Measurements from ENCODE around the gene MLLT6. TPM values are rescaled to one million over a fixed set of nuclear protein-coding genes. Genes with fewer than 3 reads are reported as not detected.

The MLLT6 gene
- total and polyA plus RNA-seq, 2 of the 13 experiments (the other 11 are each of a cell fraction or from before 2014, with no cell fraction given) = 50.7 to 69.5 TPM

DNA sequence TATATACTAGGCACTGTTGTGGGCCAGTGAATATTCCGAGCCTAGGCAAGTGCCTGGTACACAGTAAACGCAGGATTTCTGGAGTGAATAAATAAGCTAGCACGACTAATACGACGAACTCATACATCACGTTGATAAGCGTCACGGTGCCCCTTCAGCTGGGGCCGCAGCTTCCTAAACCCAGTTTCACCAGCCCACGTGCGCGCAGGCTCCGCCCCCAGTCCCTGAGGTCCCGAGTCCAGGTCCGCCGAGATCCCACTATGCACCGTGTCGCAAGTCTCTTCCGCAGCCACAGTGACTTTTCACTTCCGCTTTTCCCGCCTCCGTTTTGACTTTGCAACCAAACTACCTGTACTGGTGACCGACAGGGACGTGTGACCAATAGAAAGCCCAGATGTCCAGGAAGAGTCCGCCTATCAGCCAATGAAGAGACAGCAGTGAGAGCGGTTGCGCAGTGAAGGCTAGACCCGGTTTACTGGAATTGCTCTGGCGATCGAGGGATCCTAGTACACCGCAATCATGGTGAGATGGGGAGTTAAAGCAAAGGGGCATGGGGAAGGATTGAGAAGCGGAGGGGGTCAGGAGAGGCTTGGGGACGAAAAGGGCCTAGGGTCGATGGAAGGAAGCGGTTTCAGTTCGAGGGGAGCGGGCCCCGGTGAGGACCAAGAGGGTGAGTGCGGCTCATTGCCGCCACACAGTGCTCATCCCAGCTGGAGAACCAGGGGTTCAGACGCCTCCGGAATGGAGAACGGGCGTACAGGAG lies 47.4 kb downstream of the MLLT6 start, which contains the start of gene PSMB3 (continued):
- TF ChIP-seq, protein P1, sequence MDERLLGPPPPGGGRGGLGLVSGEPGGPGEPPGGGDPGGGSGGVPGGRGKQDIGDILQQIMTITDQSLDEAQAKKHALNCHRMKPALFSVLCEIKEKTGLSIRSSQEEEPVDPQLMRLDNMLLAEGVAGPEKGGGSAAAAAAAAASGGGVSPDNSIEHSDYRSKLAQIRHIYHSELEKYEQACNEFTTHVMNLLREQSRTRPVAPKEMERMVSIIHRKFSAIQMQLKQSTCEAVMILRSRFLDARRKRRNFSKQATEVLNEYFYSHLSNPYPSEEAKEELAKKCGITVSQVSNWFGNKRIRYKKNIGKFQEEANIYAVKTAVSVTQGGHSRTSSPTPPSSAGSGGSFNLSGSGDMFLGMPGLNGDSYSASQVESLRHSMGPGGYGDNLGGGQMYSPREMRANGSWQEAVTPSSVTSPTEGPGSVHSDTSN (CRISPR knock-in tag; IDR thresholded peaks at IDR 0.05) = peak; percentile 99
- TF ChIP-seq, protein P2, sequence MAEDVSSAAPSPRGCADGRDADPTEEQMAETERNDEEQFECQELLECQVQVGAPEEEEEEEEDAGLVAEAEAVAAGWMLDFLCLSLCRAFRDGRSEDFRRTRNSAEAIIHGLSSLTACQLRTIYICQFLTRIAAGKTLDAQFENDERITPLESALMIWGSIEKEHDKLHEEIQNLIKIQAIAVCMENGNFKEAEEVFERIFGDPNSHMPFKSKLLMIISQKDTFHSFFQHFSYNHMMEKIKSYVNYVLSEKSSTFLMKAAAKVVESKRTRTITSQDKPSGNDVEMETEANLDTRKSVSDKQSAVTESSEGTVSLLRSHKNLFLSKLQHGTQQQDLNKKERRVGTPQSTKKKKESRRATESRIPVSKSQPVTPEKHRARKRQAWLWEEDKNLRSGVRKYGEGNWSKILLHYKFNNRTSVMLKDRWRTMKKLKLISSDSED (CRISPR knock-in tag; IDR thresholded peaks at IDR 0.05) = no peak
- TF ChIP-seq ESRRA (CRISPR knock-in tag; IDR thresholded peaks at IDR 0.05; ENCODE audit: low read depth) (peak; percentile 34; the same call in 1 of the 2 replicates), ZNF790 (CRISPR knock-in tag; IDR thresholded peaks at IDR 0.05; ENCODE audit: borderline replicate concordance) (no peak), ZNF660 (CRISPR knock-in tag; IDR thresholded peaks at IDR 0.05; ENCODE audit: borderline replicate concordance, low read depth) (no peak), ELF4 (CRISPR knock-in tag; IDR thresholded peaks at IDR 0.05; ENCODE audit: borderline replicate concordance) (peak; percentile 99), ZNF598 (CRISPR knock-in tag; IDR thresholded peaks at IDR 0.05; ENCODE audit: borderline replicate concordance) (peak; percentile 96), EHMT2 (IDR thresholded peaks at IDR 0.05; ENCODE audit: borderline replicate concordance, low read depth, low read length) (no peak), NFE2L1 (CRISPR knock-in tag; IDR thresholded peaks at IDR 0.05; ENCODE audit: borderline replicate concordance) (no peak; the same call in 1 of the 2 replicates), NR2F6 (IDR thresholded peaks at IDR 0.05) (0 out of 2 replicates have a peak, but pooled peaks have one; percentile 20), NR2F6 (CRISPR knock-in tag; IDR thresholded peaks at IDR 0.05) (peak; percentile 56; the same call in 1 of the 2 replicates), AGO1 (IDR thresholded peaks at IDR 0.05; ENCODE audit: low read depth, low read length, poor library complexity, severe bottlenecking) (no peak), ZNF30 (CRISPR knock-in tag; IDR thresholded peaks at IDR 0.05) (no peak), KDM6A (CRISPR knock-in tag; IDR thresholded peaks at IDR 0.05; ENCODE audit: low read depth) (0 out of 2 replicates have a peak, but pooled peaks have one; percentile 31)
- TF ChIP-seq, protein P3, sequence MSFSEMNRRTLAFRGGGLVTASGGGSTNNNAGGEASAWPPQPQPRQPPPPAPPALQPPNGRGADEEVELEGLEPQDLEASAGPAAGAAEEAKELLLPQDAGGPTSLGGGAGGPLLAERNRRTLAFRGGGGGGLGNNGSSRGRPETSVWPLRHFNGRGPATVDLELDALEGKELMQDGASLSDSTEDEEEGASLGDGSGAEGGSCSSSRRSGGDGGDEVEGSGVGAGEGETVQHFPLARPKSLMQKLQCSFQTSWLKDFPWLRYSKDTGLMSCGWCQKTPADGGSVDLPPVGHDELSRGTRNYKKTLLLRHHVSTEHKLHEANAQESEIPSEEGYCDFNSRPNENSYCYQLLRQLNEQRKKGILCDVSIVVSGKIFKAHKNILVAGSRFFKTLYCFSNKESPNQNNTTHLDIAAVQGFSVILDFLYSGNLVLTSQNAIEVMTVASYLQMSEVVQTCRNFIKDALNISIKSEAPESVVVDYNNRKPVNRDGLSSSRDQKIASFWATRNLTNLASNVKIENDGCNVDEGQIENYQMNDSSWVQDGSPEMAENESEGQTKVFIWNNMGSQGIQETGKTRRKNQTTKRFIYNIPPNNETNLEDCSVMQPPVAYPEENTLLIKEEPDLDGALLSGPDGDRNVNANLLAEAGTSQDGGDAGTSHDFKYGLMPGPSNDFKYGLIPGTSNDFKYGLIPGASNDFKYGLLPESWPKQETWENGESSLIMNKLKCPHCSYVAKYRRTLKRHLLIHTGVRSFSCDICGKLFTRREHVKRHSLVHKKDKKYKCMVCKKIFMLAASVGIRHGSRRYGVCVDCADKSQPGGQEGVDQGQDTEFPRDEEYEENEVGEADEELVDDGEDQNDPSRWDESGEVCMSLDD (CRISPR knock-in tag; IDR thresholded peaks at IDR 0.05; ENCODE audit: borderline replicate concordance) = peak; percentile 65; the same call in 1 of the 2 replicates
- TF ChIP-seq, protein P4, sequence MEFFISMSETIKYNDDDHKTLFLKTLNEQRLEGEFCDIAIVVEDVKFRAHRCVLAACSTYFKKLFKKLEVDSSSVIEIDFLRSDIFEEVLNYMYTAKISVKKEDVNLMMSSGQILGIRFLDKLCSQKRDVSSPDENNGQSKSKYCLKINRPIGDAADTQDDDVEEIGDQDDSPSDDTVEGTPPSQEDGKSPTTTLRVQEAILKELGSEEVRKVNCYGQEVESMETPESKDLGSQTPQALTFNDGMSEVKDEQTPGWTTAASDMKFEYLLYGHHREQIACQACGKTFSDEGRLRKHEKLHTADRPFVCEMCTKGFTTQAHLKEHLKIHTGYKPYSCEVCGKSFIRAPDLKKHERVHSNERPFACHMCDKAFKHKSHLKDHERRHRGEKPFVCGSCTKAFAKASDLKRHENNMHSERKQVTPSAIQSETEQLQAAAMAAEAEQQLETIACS (CRISPR knock-in tag; IDR thresholded peaks at IDR 0.05) = no peak; the same call in 1 of the 2 replicates
- TF ChIP-seq, protein P5, sequence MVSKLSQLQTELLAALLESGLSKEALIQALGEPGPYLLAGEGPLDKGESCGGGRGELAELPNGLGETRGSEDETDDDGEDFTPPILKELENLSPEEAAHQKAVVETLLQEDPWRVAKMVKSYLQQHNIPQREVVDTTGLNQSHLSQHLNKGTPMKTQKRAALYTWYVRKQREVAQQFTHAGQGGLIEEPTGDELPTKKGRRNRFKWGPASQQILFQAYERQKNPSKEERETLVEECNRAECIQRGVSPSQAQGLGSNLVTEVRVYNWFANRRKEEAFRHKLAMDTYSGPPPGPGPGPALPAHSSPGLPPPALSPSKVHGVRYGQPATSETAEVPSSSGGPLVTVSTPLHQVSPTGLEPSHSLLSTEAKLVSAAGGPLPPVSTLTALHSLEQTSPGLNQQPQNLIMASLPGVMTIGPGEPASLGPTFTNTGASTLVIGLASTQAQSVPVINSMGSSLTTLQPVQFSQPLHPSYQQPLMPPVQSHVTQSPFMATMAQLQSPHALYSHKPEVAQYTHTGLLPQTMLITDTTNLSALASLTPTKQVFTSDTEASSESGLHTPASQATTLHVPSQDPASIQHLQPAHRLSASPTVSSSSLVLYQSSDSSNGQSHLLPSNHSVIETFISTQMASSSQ (IDR thresholded peaks at IDR 0.05; ENCODE audit: low read depth) = 0 out of 2 replicates have a peak, but pooled peaks have one; percentile 48
- TF ChIP-seq, protein P5 (CRISPR knock-in tag; IDR thresholded peaks at IDR 0.05; ENCODE audit: borderline replicate concordance) = peak; percentile 86

Data from HepG2 (cell line).